GM21381 (cell line): Measurements from ENCODE around the gene BUB1B.

Source experiments
- ATAC-seq: cut with Tn5 transposase; IDR thresholded peaks from one replicate; pipeline ENCODE4 v1.9.1; 2021; ENCODE audit warnings: mild to moderate bottlenecking, moderate library complexity; ENCODE audit not compliant: unreplicated experiment

BUB1B gene

GRCh38 chr15:40182358-40183029, 21.6 kb downstream of the BUB1B start:
- no peak for ATAC-seq

- no peak for ATAC-seq
Observed at GRCh38 chr15:40183636-40184463, 23.0 kb downstream of the BUB1B start.

GRCh38 chr15:40190591-40190990, 29.7 kb downstream of the BUB1B start:
- ATAC-seq = no peak

GRCh38 chr15:40192942-40193341, 32.1 kb downstream of the BUB1B start:
- ATAC-seq = no peak

GRCh38 chr15:40197434-40197833, 36.6 kb downstream of the BUB1B start:
- no peak for ATAC-seq

GRCh38 chr15:40198355-40199085, 37.7 kb downstream of the BUB1B start:
- ATAC-seq = no peak

GRCh38 chr15:40204100-40204499, 43.2 kb downstream of the BUB1B start:
- ATAC-seq = no peak

GRCh38 chr15:40217166-40217824, 56.4 kb downstream of the BUB1B start:
- ATAC-seq = no peak

GRCh38 chr15:40219801-40220200, 58.9 kb downstream of the BUB1B start:
- ATAC-seq = no peak

GRCh38 chr15:40222131-40222530, 61.3 kb downstream of the BUB1B start:
- ATAC-seq = no peak

GRCh38 chr15:40226736-40227135, 65.9 kb downstream of the BUB1B start:
- no peak for ATAC-seq

GRCh38 chr15:40229316-40229715, 68.4 kb downstream of the BUB1B start:
- no peak for ATAC-seq

GRCh38 chr15:40229956-40230355, 69.1 kb downstream of the BUB1B start:
- ATAC-seq = no peak

- no peak for ATAC-seq
Observed at GRCh38 chr15:40232625-40233070, 71.8 kb downstream of the BUB1B start.

GRCh38 chr15:40233727-40234577, 73.1 kb downstream of the BUB1B start:
- no peak for ATAC-seq

GRCh38 chr15:40234783-40235182, 73.9 kb downstream of the BUB1B start:
- ATAC-seq = no peak

GRCh38 chr15:40235201-40235885, 74.5 kb downstream of the BUB1B start:
- no peak for ATAC-seq

- ATAC-seq = no peak
Observed at GRCh38 chr15:40238532-40239403, 77.9 kb downstream of the BUB1B start, which contains the start of gene PAK6. TSS of gene PAK6 (plus strand) at chr15:40239063. CDS start at chr15:40264786, 25,723 bp downstream.

- no peak for ATAC-seq
Observed at GRCh38 chr15:40239404-40239692, 78.5 kb downstream of the BUB1B start.
